ENCODE measurements around the gene DUSP1.
A peak's percentile ranks its signal among the peaks of the same experiment; 100 is the strongest.
"Not testable (repeated sequence)": the region's sequence is repeated elsewhere in the genome, so short reads cannot be mapped to it uniquely, and the experiment has no call there.

Gene DUSP1

DNA sequence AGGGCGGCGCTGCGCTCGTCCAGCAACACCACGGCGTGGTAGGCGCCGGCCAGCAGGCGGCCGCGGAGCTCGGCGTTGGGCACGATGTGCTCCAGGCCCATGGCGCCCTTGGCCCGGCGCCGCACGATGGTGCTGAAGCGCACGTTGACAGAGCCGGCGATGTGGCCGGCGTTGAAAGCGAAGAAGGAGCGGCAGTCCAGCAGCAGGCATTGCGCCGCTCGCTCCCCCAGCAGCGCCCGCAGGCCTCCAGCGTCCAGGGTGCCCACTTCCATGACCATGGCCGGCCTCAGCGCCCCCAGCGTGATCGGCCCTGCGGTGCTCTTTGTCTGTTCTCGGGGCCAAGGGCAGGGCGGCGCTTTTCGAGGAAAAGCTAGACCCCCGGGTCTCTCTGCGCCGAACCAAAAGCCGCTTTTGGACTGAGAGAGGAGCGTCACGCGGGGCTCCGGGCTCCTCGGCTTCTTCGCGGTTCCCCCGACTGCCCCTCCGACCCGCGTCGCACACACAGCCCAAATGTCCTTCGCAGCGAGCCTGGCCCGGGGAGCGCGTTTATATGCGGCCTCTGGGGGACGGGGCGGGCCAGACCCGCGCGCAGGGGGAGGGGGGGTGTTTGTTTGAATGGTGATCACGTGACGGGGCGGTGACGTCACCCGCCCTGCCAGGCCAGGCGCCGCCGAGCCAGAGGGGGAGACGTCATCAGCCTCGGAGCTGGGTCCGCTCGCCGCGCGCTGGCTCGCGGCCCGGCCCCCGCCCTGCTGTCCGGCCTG is at the start of gene DUSP1:
TSS of gene DUSP1 (minus strand) at position 521 of the 764 bp plus-strand sequence. CDS start at position 278, 243 bp downstream.
- DNase-seq = peak; percentile 97

DNA sequence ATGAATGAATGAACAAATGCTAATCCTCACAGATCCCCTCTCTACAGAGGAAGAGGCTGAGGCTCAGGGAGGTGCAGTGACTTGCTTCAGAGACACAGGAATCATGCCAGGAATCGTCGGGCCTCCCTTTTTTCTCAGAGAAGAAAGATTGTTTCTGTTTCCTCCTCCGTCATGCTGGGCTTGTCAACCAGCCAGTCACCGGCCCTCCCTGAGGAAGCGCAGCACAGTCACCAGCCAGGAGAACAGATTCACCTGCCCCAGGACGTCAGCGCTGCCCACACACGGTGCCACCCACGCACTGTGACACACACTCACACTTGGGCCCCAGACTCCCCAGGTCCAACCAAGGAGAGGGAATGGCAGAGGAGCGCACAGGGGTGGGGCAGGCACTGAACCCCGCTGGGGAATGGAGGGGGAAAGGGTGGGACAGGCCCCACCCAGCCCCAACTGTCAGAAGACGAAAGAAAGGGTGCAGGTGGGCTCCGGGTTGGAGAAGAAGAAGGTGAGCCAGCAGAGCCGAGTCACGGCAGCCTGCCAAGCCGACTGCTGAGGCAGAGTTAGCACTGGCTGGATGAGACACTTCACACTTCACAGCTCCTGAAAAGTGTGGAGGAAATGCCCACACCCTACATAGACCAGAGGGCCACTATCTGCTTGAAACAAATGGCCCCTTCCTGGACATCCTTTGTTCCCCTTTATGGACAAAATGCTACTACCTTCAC is 49.2 kb upstream of the DUSP1 start:
- peak; percentile 63 for DNase-seq

DNA sequence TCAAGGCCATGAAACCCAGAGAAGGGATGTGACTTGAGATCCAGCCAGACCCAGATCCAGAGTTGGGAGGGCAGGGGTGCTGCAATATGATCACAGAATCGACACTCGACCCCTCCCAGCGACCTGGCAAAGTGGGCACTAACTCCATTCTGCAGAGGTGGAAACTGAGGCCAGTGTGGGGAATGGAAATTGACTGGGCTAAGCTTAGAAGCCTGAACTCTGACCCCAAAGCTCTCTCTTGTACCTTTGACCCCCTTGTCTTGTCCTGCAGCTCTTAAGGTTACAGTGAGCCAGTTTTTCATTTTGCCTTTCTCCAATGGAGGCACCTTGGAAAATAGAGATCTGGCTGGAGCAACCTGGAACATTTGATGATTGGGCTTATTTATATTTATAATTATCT is 48.6 kb upstream of the DUSP1 start:
- no peak for DNase-seq

DNA sequence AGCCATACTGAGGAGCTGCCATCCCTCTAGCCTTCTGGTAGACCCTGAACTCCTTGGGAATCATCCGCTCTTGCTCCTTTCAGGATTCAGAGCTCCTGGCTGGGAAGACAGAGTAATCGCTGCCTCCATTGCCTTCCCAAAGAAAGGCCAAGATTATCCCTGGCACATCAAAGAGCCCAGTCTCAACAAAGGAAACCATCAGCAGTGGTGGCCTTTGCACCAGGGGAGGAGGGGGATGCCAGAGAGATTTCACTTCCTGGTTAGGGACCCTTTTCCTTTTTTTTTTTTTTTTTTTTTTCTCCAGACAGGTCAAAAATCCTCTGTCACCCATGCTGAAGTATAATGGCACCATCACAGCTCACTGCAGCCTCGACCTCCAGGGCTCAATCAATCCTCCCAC is 47.1 kb upstream of the DUSP1 start:
- no peak for DNase-seq

GRCh38 chr5:172817664-172818063 is 46.7 kb upstream of the DUSP1 start:
- no peak for DNase-seq

DNA sequence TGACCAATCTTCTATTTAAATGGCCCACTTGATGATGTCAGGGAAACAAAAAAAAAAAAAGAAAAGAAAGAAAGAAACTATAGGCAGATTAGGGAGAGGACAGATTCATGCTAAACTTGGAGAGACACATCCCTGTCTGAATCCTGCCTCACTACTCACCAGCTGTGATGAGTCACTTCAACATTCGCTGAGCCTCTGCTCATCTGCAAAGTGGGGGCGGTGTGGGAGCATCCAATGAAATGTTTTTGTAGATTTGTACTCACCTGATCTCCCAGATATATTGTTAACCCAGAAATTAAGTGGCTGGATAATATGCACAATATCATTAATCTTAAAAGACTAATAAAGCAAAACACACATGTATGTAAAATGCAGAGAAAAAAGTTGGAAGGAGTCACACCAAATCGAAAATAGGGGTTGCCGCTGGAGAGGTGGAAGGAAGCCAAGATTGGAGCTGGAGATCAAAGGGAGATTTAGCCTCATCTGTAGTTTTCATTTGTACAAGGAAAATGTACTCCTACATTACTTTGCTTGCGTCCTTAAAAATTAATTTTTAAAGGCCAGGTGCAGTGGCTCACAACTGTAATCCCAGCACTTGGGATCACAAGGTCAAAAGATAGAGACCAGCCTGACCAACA is 46.0 kb upstream of the DUSP1 start:
- no peak for DNase-seq

DNA sequence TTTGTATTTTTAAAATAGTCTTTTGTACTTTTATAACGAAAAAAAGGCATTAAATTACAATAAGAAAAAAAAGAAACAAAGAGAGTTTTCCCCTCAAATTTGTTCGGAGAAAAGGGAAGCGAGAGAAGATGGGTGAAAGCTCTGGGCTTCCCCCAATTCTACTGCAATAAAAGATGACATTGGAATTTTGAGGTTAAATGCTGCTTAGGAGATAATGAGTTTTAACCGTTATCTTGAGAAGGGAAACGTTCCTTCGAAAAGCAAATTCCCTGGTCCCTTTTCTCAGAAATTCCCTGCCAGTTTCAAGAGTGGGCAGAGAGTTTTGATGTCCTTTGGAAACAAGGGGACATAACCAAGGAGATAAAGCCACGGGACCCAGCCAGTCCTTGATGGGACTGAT is 44.6 kb upstream of the DUSP1 start:
- no peak for DNase-seq

- DNase-seq = not testable (repeated sequence)
These were observed 40.0 kb upstream of the DUSP1 start for GRCh38 chr5:172810996-172811395.

- no peak for DNase-seq
These were observed 38.8 kb upstream of the DUSP1 start for GRCh38 chr5:172809774-172810173.

- DNase-seq = no peak
These were observed 36.8 kb upstream of the DUSP1 start for GRCh38 chr5:172807766-172808311.

DNA sequence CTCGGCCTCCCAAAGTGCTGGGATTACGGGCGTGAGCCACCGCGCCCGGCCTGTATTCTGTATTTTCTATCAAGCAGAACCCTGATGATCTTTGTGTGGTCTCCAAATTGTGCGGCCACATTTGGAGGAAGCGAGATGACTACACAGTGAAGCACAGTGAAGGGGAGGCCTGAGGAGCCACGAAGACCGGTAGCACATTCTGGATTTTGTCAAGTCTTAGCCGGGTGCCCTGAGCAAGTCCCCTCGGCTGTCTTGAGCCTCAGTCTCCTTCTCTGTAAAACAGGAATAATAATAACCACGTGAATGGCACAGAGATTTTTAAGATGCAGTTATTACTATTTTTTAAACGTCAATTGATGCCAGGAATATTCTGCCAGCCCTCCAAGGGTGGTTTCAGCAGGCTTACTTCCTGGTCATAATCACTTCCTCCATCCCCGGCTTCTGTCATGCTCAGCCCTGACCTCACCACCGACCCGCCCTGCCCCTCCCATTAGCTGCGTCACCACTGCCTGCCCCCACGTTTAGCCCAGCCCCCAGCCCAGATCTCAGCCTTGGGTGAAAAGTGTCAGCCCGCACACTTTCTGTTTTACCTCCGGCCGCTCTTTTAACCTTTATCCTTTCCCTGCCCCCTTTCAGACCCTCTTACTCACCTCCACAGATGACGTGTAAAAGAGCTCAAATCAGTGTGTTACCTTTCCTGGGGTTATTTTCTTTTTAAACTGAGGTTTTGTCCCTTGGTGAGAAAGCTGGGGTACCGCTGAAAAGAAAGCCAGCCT is 36.1 kb upstream of the DUSP1 start:
- peak; percentile 92 for DNase-seq

- no peak for DNase-seq
These were observed 34.8 kb upstream of the DUSP1 start for GRCh38 chr5:172805736-172806255.

GRCh38 chr5:172805018-172805683 is 34.2 kb upstream of the DUSP1 start:
- DNase-seq = no peak

DNA sequence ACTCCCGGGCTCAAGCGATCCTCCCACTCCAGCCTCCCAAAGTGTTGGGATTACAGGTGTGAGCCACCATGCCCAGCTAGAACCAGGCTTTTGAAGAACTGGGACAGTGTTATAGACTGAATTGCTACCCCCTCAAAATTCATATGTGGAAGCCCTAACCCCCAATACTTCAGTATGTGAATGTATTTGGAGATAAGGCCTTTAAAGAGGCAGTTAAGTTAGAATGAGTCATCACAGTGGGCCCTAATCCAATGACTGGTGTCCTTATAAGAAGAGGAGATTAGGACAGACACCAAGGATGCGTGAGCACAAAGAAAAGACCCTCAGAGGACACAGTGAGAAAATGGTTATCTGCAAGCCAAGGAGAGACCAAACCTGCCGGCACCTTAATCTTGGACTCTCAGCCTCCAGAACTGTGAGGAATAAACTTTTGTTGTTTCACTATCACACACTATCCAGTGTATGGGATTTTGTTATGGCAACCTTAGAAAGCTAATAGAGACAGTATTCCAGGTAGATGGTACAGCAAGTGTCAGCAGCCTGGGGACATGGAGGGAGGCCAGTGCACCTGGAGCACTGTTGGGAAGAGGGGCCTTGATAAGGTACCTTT is 31.7 kb upstream of the DUSP1 start:
- DNase-seq = no peak

DNA sequence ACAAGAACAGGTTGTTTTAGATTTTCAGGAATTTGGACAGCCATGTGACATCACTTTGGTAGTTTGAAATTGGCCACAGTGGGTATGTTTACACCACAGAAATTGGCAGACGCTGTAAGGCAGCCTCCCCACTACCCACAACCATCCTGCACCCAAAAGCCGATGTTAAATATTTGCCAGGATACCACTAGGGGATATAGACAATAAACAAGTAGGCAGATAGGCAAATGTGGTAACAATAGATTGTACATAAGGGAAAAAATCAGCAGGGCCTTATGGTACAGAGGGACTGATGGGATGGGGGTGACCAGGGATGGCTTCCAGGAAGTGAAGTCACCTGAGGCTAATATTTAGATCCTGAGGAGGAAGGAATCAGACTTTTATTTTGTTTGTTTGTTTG is 31.1 kb upstream of the DUSP1 start:
- DNase-seq = no peak

- no peak for DNase-seq
These were observed 30.2 kb upstream of the DUSP1 start for GRCh38 chr5:172801179-172801671.

GRCh38 chr5:172800088-172800551 is 29.1 kb upstream of the DUSP1 start:
- DNase-seq = no peak

DNA sequence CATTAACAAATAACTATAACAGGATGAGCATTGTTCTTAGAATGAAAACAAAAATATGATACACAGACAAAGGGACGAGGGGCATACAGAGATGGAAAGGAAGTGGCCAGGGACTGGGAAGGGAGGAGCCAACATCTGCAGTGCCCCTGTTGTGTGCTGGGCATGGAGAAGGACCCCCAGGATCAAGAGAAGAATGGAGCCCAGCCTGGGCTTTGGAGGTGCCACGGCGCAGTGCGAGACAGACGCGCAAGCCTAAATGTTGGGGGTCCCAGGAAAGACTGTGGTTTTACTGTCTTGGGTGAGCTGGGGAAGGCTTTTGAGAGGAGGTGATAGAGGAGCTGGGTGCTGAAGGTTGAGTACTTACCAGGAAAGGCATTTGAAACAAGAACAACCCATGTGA is 28.4 kb upstream of the DUSP1 start:
- DNase-seq = no peak

DNA sequence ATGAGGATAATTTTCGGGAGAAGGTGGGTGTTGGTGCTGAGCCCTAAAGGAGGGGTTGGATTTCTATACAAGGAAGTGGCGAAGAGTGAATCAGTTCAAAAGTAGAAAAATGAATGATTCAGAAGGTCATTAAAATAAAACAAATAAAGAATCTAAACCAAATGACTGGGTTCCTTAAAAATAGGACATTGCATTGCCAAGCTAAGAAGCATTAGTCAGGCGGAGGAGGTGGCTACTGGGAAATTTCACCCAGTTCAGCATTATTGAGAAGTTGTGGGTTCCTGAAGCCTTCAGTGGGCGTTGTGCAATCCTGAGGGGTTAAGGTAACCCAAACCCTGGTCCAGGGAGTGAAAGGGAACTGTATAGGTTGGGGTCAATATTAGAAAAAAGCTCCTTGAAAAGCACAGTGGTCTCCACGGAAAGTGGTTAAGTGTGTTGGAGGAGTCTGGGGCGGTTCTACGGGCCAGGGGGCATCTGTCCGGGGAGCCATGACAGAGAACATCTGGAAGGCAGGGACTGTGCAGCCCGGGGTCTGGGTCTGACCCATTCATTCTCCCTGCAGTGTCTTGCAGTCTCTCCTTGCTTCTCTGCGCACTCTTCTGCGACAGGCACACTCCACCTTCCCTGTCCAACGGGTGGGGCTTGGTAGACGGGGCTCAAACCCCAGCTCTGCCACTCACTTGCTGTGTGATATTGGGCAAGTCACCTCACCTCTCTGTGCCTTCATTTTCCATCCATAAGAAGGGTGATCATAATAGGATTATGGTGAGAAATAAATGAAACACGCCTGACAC is 27.6 kb upstream of the DUSP1 start:
- no peak for DNase-seq

DNA sequence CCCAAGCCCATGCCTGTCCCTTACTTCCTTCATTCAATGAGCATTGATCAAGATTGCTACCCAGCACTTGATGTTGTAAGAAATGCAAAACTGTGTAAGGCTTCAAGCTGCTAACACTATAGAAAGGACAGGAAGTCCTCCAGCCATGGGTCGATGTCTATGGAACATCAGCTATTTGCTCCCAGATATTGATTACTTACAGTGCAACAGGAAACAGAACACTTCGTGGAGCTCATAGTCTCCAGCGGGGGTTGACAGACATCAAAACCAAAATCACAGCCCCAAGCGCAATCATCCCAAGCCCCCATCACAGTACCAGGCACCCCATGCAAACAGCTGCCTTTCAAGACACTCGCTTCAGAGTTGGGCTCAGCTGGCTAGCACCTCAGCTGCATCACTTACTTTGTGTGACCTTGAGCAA is 26.8 kb upstream of the DUSP1 start:
- no peak for DNase-seq

All from activated CD8-positive, alpha-beta memory T cell treated with anti-CD3 and anti-CD28 coated beads, Interleukin-2, amount 50 U/mL, for 48 hours (primary cell).